HG02623 (cell line): Measurements from ENCODE around the gene NEMP2.

Experiments
- ATAC-seq: cut with Tn5 transposase; IDR thresholded peaks from one replicate; pipeline ENCODE4 v1.9.1; 2021; ENCODE audit warnings: moderate library complexity; ENCODE audit not compliant: unreplicated experiment

NEMP2 gene

DNA sequence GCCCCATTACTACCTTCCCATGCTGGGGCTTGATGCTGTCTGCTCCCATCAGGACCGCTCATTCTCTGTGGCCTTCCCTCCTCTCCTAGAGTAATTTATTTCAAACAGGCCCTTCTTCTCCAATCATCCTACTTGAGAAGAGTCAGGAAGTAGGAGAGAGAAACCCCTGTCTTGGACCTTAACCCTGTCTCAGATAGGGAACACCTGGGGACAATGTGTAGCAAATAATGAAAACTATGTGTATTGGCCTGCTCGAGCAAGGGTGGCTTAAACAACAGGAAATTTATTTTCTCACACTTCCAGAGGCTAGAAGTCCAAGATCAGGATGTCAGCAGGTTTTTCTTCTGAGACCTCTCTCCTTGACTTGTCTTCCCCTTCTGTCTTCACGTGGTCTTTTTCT lies 26.6 kb upstream of the NEMP2 start:
- no peak for ATAC-seq

- no peak for ATAC-seq
Measured at GRCh38 chr2:190554357-190555006, 20.0 kb upstream of the NEMP2 start.

GRCh38 chr2:190553254-190553653 lies 18.7 kb upstream of the NEMP2 start:
- no peak for ATAC-seq

GRCh38 chr2:190551928-190552327 lies 17.4 kb upstream of the NEMP2 start:
- no peak for ATAC-seq

DNA sequence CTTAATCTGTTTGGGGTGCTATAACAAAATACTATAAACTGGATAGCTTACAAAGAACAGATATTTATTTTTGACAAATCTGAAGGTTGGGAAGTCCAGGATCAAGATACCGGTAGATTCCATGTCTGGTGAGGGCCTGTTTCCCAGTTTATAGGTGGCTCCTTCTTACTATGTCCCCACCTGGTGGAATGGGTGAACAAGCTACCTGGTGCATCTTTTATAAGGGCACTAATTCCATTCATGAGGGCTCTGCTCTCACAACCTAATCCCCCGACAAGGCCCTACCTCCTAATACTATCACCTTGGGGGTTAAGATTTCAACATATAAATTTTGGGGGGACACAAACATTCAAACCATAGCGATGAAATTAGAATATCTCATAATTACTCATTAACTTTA lies 15.6 kb upstream of the NEMP2 start:
- ATAC-seq: no peak

DNA sequence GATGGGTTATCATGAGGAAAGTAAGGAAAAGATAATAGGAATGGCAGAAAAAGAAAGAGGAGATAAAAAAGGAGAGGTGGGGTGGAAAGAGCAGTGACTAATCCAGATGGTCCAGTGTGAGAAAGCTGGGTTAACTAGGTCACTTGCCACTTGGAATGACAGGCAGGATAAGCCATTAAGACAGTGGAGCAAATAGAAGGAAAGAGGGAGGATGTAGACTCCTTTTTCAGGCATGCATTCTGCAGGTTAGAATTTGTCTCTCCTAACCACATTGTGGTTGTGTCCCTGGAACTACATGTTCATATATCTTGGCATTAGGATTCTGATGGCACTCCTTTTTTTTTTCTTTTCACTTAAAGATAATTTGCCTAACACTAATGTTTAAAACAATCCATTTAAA lies 13.4 kb upstream of the NEMP2 start:
- ATAC-seq: no peak

- no peak for ATAC-seq
Measured at GRCh38 chr2:190546734-190547133, 12.2 kb upstream of the NEMP2 start.

GRCh38 chr2:190545555-190546385 lies 11.2 kb upstream of the NEMP2 start:
- ATAC-seq: no peak

GRCh38 chr2:190545093-190545492 lies 10.6 kb upstream of the NEMP2 start:
- no peak for ATAC-seq

DNA sequence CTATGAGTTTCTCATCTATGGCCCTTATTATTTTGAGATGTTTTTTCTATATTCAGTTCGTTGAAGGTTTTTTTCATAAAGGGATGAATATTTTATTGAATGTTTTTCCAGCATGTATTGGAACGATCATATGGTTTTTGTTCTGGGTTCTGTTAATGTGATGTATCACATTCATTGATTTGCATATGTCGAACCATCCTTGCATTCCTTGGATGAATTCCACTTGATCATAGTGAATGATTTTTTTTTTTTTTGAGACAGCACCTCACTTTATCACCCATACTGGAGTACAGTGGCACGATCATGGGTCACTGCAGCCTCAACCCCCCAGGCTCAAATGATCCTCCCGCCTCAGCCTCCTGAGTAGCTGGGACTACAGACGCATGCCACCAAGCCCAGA lies 5.5 kb upstream of the NEMP2 start:
- ATAC-seq: no peak

GRCh38 chr2:190538201-190538600 lies 3.7 kb upstream of the NEMP2 start:
- no peak for ATAC-seq

- no peak for ATAC-seq
Measured at GRCh38 chr2:190537765-190538164, 3.2 kb upstream of the NEMP2 start.

GRCh38 chr2:190535586-190535985 lies 1.1 kb upstream of the NEMP2 start:
- ATAC-seq: no peak

GRCh38 chr2:190535121-190535439 lies 558 bp upstream of the NEMP2 start:
- ATAC-seq: no peak

DNA sequence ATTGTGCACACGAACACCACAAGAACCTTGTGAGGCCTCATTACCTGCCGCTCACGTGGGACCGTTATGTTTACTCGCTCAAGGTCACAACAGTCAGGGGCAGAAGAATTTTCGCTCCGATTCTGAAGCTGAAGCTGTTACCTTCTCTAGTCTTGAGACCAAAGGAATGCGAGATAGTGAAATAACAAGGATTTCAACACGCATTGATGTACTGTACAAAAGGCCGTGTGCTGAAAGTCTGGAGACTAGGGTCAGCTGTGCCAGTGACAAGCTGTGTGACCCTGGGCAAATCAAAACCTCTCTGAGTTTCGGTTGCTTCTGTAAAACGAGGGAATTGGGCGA lies 583 bp downstream of the NEMP2 start:
- ATAC-seq: peak; percentile 15

DNA sequence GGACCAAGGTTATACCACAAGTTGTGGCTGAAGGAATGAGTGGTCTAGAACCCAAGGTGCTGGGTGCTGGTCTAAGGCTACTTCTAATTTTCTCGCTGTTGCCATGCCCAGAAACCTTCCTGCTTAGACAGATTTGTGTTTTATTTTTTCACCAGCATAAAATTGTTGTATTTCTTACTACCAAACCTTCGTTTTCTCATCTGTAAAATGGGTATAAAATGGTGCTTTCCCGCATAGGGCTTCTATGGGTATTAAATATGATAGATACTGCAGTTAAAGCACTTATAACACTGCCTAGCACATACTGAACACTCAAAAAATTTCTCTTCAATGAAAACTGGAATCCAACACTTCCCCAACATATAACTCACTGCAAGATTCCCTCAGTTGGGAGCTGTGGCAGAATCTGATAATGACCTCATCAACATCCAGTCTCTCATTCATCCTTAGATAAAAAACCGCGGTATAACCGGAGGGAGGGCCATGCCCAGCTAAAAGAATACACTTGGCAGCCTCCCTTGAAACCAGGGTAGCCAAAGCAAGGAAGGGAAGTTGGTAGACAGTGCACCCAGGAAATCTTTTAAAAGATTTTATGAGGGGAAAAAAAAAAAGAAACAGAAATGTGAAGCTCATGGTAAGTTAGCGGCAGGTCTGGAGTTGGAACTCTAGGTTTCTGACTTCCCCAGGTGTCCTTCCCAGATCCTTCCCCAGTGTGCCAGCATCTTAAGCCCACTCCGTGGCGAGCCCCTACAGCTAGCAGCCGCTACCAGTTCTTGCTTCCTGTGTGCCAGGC lies 1.2 kb downstream of the NEMP2 start:
- ATAC-seq: no peak

DNA sequence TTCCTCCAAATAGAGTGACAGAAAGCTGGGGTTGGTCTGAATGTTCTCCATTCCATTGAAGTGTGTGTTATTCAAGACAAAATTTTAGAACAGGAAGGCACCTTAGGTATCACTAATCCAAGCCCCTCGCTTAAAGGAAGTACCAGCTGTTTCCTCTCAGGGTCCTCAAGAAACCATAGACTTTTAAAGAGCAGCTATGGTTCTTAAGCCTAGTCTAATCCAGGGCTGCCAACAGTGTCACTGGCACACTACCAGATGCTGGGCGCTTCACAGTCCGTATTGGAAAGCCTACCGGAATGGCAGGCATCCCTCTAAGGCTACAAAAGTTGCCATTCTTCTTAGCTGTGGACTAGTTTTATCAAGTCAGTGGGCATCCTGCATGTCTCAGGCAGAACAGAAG lies 1.9 kb downstream of the NEMP2 start:
- no peak for ATAC-seq

GRCh38 chr2:190530248-190530900 lies 4.1 kb downstream of the NEMP2 start:
- no peak for ATAC-seq

DNA sequence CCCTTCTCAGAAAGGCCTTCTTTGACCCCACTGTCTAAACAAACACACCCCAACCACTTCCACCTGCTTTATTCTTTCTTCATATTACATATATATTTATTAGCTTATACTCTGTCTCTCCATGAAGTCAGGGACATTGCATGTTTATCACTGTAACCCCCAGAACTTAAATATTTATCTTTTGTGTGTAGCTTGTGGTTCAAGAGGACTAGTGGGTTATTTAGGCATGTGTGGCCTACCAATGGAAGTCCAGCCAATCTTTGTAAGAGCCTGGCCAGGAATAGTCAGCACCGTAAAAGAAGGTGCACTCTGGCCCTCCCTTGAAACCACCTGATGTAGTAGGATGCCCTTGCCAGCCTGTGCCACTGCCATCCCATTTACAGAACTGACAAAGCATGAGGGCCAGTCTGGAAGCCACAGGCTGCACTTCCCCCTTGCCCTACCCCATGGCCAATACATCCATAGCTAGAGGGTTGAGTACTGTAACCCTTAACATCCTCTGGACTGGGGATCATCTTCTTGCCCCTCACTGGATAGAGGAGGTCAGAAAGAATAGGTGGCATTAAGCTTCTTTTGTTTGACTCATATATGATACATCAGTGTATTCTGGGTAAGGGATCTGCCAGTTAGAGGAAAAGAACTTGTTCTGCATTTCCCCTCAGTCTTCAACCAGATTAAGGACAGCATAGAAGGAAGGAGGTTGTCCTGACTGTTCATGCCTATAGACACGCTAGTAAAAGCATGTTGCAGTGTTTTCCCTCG lies 4.9 kb downstream of the NEMP2 start:
- no peak for ATAC-seq

GRCh38 chr2:190528521-190529001 lies 6.0 kb downstream of the NEMP2 start:
- no peak for ATAC-seq

- ATAC-seq: no peak
Measured at GRCh38 chr2:190527918-190528317, 6.6 kb downstream of the NEMP2 start.
